Measurements from ENCODE around the gene CMSS1.

The CMSS1 gene

GRCh38 chr3:99856437-99857220 is 39.0 kb downstream of the CMSS1 start:
- DNase-seq: no peak

- DNase-seq: no peak
Observed at GRCh38 chr3:99857278-99857677, 39.6 kb downstream of the CMSS1 start.

- no peak for DNase-seq
Observed at GRCh38 chr3:99858469-99858868, 40.8 kb downstream of the CMSS1 start.

GRCh38 chr3:99859825-99860224 is 42.2 kb downstream of the CMSS1 start:
- DNase-seq: no peak

- no peak for DNase-seq
Observed at GRCh38 chr3:99861216-99861615, 43.6 kb downstream of the CMSS1 start.

- no peak for DNase-seq
Observed at GRCh38 chr3:99862208-99862607, 44.5 kb downstream of the CMSS1 start.

- DNase-seq: no peak
Observed at GRCh38 chr3:99863002-99863401, 45.3 kb downstream of the CMSS1 start.

- DNase-seq: no peak
Observed at GRCh38 chr3:99863588-99863987, 45.9 kb downstream of the CMSS1 start.

GRCh38 chr3:99864289-99864688 is 46.6 kb downstream of the CMSS1 start:
- DNase-seq: no peak

- DNase-seq: no peak
Observed at GRCh38 chr3:99865321-99865720, 47.7 kb downstream of the CMSS1 start.

GRCh38 chr3:99866261-99866761 is 48.6 kb downstream of the CMSS1 start:
- DNase-seq: peak; percentile 21

GRCh38 chr3:99867594-99868310 is 50.1 kb downstream of the CMSS1 start:
- DNase-seq: peak; percentile 33

- no peak for DNase-seq
Observed at GRCh38 chr3:99868311-99868646, 50.6 kb downstream of the CMSS1 start.

GRCh38 chr3:99869621-99870020 is 52.0 kb downstream of the CMSS1 start:
- DNase-seq: no peak

GRCh38 chr3:99870712-99871111 is 53.0 kb downstream of the CMSS1 start:
- DNase-seq: no peak

- DNase-seq: no peak
Observed at GRCh38 chr3:99871231-99872045, 53.8 kb downstream of the CMSS1 start.

- no peak for DNase-seq
Observed at GRCh38 chr3:99872923-99873254, 55.2 kb downstream of the CMSS1 start.

- no peak for DNase-seq
Observed at GRCh38 chr3:99873269-99874102, 55.8 kb downstream of the CMSS1 start.

GRCh38 chr3:99874237-99875002 is 56.8 kb downstream of the CMSS1 start:
- DNase-seq: no peak

- DNase-seq: no peak
Observed at GRCh38 chr3:99875581-99875928, 57.9 kb downstream of the CMSS1 start.

GRCh38 chr3:99875929-99876841 is 58.5 kb downstream of the CMSS1 start:
- DNase-seq: peak; percentile 53
